IPS-NIHi7 (cell line): ENCODE measurements around the gene SYNE4.
"Not testable (repeated sequence)": the region's sequence is repeated elsewhere in the genome, so short reads cannot be mapped to it uniquely, and the experiment has no call there.

Experiments
- DNase-seq: peaks from one replicate; pipeline ENCODE4 v3.0.0; 2012; ENCODE audit warnings: mixed read lengths; ENCODE audit errors: extremely low spot score

Gene SYNE4

DNA sequence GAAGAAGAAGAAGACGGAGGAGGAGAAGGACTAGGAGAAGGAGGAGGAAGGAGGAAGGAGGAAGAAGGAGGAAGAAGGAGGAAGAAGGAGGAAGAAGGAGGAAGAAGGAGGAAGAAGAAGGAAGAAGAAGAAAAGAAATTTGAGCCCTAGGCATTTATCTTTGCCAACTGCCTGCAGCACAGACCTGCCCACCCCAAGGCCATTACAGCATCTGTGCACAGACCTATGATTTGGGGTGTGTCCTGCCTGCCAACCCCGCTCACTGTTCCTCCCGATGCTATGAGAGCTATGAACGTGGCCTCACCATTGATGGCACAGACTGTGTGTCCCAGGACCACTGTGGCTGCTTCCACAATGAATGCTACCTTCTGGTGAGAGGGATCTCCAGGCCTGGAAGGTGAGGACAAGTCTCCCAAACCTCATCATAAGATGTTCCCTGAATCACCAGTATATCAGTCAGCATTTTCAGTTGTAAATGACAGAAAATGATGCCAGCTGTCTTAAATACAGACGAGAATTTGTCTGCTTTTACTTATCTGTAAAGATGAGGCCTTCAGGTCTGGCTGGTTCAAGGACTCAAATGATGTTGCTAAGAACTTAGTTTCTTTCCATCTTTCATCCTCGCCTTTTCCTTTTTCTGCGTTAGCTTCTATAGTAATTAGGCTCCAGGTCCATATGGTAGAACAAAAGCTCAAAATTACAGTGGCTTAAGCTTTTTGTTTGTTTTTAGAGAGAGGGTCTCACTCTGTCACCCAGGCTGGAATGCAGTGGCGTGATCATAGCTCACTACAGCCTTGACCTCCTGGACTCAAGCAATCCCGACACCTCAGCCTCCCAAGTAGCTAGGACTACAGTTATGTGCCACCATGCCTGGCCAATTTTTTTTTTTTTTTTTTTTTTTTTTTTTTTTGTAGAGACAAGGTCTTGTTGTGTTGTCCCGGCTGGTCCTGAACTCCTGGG is 17.6 kb downstream of the SYNE4 start:
- no peak for DNase-seq

DNA sequence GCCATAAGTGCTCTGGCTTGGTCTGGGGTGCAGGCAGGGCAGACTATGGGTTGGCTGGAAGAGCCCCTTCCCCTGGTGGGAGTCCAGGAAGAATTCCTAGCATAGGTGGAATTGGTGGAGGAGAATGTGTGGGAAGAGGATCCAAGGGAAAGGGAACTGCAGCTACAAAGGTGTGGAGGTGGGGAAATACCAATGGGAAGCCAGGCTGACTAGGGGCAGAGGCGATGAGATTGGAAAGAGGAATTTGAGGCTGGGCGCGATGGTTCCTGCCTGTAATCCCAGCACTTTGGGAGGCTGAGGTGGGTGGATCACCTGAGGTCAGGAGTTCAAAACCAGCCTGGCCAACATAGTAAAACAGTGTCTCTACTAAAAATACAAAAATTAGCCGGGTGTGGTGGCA is 18.5 kb downstream of the SYNE4 start:
- no peak for DNase-seq

DNA sequence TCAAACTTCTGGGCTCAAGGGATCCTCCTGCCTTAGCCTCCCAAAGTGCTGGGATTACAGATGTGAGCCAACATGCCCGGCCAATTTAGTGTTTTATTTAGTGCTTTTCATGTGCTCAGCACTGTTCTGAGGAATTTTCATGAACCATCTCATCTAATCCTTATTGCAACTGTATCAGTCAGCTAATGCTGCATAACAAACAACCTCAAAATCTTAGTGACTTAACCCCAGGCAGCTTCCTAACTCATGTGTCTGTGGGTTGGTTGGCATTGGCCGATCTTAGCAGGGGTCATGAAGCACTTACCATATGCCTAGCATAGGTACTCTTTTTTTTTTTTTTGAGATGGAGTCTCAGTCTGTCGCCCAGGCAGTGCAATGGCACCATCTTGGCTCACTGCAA is 19.8 kb downstream of the SYNE4 start:
- no peak for DNase-seq

DNA sequence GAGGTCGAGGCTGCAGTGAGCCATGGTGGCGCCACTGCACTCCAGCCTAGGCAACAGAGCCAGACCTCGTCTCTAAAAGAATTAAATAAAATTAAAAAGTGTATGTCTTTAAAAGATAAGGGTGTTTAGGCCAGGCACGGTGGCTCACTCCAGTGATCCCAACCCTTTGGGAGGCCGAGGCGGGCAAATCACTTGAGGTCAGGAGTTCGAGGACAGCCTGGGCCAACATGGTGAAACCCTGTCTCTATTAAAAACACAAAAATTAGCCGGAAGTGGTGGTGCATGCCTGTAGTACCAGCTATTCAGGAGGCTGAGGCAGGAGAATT is 21.1 kb downstream of the SYNE4 start:
- no peak for DNase-seq

DNA sequence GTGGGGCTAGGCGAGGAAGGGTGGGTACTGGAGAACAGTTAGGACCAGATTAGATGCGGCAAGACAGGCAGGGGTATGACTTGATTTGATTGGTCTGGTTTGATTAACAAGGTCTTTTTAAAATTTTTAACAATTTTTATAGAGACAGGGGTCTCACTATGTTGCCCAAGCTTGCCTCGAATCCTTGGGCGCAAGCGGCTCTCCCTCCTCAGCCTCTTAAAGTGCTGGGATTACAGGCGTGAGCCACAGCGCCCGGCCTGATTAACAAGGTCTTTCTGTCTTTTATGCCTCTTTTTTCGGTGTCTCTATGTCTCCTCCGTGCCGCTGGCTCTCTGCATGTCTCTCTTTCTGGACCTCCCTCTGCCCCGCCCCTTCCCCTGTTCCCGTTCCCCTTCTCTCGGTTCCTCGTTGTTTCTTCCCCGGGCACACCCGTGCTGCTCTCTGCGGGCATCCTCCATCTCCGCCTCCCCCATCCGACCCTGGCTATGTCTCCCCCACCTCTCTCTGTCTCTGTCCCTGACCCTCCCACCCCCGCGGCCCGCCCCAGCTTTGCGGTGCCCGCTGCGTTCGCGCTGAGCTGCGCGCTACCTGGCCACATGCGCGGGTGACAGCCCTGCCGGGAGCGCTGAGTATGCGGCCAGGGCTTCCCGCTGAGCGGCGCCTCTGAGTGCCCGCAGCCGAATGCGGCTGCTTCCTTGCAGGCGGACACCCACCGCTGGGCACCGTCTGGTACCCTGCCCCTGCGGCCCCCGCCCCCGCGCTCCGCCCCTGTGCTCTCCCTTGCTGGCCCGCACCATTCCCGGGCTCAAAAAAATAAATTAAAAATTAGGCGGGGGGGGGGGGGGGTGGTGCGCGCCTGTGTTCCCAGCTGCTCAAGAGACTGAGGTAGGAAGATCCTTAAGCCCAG is 21.7 kb downstream of the SYNE4 start:
- peak; percentile 75 for DNase-seq

DNA sequence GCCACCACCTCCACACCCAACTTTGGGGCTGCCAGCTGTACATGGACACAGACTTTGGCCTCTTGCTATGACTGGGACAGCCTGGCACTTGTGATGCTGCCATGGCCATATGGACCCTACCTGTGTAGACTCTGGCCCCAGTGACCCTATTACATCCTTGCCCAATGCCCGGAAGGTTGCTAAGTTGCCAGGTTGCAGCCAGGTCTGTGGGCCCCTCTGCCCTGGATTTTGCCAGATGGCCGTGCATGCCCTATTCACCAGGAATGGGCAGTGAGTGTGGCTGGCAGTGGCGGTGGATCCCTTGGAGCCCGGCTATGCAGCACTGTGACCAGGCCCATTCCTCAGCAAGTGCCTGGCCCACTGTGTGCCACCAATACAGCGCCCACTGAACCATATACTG is 22.5 kb downstream of the SYNE4 start:
- DNase-seq, result no peak

DNA sequence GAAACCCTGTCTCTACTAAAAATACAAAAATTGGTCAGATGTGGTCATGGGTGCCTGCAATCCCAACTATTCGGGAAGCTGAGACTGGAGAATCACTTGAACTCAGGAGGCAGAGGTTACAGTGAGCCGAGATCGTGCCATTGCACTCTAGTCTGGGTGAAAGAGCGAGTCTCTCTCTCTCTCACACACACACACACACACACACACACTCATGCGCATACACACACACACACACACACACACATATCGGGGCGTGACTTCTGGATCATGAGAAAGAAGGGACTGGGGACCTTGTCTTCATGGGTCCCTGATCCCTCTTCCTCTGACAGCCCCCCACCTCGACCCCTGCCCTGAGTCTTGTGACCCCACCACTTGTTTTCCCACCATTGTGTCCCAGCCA is 25.4 kb downstream of the SYNE4 start:
- DNase-seq, result no peak

DNA sequence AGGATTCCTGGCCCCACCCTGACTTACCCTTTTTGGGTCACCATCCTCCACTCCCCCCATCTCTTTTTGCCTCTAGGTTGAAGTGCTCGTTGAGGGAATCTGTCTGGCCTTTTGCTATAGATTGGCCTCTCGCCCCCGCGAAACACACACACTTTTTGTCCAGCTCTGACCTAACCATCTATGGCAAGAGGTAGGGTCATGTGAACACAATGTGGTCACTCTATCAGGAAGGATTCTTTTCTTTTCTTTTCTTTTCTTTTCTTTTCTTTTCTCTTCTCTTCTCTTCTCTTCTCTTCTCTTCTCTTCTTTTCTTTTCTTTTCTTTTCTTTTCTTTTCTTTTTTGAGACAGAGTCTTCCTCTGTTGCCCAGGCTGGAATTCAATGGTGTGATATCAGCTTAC is 27.6 kb downstream of the SYNE4 start:
- DNase-seq, result not testable (repeated sequence)

DNA sequence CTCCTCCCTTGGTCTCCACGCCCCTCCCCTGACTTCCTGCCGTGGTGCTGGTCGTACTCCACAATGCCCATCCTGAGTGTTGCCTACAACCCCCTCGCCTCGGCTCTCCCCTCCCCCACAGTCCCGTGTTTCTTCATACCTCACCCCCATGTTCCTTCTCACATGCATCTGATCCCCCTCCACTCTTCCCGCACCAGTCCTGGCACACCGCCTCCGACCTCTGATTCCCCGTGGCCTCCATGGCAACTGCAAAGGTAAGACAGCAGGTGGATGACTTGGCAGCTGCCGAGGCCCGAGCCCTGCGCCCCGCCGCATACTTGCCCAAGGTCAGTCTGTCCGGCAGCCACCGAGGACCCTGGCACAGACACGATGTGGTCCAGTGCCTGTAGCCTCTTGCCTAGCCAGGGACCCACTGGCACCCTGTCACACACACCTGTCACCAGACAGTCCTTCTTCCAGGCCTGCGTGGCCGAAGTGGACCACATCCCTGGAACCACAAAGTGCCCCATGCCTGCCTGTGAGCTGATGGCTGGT is 29.7 kb downstream of the SYNE4 start:
- no peak for DNase-seq

DNA sequence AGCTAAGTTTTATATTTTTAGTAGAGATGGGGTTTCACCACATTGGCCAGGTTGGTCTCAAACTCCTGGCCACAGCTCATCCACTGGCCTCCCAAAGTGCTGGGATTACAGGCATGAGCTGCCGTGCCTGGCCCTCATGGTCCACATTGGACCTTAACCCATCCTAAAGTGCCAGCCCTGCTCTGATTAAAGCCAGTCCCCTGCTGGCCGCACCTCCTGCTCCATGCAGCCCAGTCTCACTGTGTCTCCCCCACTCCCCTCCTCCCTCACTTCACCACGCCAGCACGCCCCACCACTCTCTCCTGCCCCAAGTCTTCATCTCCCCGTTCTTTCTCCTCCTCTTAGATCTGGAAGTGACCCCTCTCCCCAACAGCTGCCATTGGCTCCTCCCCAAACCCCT is 30.3 kb downstream of the SYNE4 start:
- no peak for DNase-seq

DNA sequence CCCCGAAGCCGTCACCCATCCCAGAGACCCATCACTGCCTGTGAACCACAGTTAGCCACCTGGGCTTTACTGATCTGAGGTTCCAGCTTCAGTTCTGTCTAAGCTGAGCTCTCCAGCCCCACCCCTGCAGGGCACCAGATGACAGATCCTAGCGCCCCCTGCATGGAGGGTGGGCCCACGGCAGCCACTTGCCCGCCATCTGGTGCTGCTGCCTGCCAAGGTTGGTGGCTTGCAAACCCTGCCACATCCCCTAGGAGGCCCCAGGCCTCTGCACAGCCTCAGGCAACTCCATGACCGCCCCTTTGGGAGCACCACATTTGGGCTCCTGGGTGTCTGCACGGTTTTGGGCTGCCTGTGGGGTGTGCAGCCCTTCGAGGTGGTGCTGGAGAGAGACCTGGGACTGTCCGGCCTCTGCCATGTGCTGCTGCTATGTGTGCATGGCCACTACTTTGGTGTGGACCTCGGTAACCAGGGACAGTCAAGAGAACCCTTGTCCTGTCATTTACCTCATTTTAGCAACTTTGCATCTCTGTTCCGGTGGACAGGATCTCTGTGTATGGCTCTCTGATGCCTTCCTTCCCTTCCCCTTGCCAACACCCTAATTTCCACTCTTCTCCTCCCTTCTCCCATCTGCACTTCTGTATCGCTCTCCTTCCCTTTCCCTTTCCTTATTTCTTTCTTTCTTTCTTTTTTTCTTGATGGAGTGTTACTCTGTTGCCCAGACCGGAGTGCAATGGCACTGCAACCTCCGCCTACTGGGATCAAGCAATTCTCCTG is 31.0 kb downstream of the SYNE4 start:
- DNase-seq, result peak; percentile 89

DNA sequence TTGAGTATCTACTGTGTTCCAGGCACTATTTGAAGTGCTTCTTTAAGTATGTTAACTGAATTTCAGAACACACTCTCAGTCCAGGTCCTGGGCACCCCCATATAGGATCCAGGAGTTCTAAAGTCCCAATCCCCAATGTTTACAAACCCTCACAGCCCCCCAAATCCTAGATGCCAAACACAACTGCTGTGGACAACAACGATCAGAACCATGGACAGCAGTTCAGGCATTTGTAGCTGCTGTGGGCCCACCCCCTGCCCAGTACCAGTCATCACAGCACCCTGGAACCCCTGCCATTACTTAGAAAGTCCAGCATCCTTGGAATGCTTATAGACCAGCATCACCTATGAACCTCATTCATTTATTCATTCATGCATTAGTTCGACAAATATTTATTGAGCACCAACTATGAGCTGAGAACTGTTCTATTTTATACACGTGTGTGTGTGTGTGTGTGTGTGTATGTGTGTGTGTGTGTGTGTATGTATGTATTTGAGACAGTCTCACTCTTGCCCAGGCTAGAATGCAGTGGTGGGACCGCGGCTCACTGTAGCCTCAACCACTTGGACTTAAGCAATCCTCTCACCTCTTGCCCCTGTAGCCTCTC is 32.9 kb downstream of the SYNE4 start:
- DNase-seq, result peak; percentile 82

DNA sequence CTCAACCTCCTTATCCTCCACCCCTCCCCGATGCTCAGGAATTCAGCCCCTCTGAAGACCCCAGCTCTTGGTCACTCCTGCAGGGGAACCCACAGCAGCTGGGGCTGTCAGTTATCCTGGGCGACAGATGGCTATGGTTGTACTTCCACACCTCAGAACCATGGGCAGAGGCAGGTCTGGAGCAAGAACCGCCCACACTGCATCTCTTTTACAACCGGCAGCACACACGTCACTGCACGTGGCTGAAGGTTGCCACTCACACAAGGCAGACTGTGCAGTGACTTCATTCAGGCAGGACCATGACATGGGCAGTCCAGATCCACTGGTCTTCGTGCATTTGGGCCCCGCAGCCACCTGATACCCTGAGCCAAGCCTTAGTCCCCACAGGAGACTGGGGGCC is 35.1 kb downstream of the SYNE4 start:
- DNase-seq, result no peak

DNA sequence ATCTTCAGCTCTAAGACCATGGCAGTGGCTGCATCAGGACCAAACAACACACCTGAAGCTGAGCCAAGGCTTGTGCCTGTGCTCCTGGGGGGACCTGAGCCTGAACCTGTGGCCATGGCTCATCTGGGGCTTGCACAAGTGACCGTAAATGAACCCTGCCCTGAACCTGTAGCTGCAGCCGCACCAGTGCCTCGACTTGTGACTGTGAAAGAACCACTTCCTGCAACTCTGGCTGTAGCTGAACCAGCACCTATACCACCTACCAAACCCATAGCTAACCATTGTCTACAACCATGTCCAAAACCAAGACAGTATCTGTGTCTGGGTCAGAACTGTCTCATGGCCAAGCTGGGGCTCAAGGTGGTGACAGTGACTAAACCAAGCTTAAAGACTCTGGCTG is 41.8 kb downstream of the SYNE4 start:
- DNase-seq, result no peak

DNA sequence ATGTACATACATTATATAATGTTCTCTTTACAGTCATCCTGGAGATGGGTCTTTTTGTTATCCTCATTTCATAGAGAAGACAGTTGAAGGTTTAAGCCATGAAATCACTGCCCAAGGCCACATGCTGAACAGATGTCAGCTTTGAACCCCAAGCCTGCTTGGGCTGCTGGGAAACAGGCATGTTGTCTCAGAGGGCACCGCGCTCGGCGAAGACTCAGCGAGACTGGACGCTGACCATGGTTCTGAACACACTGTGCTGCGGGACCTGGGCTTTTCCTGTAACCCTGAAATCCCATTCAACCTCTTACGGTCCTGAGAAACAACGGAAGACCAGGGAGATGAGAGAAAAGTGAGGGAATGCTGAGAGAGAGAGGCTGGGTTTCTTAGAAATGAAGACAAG is 45.1 kb downstream of the SYNE4 start:
- DNase-seq, result peak; percentile 84

DNA sequence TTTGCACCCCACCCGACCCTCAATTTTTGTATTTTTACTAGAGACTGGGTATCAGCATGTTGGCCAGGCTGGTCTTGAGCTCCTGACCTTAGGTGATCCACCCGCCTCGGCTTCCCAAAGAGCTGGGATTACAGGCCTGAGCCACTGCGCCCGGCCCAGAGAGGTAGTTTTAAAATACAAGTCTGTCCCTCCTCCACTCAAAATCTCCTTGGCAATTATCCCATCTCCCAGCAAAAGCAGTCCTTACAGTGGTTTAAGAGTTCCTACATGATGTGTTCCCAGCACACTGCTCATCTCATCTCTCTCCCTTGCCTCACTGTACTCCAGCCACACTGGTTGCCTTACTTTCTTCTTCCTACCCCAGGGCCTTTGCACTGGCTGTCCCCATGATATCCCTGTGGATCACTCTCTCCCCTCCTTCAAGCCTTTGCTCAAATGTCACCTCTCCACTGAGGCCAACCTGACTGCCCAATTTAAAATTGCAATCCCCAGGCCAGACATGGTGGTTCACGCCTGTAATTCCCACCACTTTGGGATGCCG is 48.1 kb downstream of the SYNE4 start:
- DNase-seq, result no peak

DNA sequence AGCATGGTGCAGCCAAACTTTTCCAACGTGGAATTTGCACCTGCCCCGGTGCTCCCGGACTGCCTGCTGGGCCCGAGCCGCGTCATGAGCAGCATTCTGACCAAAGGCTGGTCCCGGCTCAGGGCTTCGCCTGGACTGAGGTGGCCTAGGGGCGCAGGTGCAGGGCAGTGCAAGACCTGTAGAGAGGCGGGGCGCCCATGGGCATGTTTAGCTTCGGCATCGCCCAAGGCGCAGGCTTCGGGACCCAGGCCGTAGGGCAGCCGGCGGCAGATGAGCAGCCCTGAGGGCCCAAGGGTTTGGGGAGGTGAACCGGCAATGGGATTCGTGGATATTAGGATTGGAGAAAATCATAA is 48.7 kb downstream of the SYNE4 start:
- no peak for DNase-seq

DNA sequence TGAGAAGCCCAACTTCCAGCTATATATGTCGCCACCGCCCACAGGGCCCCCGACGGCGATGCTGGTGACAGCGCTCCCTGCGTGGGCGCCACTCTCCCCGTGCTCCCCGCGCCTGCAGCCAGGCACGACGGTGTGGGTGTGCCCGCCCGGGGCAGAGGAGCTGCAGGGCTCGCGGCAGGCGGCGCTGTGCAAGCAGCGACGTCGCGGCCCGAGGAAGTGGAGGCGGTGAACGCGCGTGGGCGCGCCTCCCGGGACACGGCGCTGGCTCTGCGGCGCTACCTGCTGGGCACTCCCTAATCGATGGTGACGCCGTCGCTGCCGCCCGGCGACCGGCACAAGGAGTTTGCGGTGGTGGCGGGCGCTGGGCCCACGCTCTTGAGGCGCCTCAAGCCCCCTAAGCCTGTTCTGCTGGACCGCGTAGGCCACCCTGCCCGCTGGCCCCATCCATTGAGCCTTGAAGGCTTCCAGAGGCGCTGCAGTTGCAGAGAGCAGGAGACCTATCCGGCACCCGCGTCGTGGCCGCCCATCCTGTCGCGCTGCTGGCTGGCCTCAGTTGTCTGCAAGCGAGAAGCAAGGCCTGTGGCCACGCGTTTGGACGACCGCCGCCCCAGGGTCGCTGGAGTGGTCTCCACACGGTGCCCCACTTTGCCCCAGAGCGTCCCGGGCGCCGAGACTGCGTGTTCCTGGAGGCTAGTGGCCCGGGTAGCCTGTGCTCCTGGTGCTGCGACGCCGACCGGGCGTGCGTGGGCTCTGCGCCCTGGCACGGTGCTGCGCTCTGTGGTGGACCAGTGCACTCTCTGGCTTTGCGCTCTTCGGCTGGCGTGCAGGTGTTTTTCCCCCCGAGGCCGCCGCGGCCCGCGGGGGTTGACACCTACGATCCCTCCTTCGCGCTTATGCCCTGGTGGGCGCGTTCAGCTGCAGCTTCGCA is 49.3 kb downstream of the SYNE4 start:
- peak; percentile 36 for DNase-seq

DNA sequence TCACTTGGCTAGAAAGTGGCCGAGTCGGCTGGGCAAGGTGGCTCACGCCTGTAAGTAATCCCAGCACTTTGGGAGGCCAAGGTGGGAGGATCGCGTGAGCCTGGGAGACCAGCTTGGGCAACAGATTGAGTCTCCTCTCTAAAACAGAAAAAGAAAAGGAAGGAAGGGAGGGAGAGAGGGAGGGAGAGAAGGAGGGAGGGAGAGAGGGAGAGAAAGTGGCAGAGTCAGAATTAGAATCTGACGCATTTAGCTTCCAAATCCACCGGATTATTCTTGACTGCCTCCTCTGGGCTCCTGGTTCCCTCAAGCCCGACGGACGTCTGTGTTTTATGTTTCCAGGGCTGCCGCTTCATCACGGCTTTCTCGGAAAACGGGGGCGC is 50.0 kb downstream of the SYNE4 start:
- DNase-seq, result no peak

DNA sequence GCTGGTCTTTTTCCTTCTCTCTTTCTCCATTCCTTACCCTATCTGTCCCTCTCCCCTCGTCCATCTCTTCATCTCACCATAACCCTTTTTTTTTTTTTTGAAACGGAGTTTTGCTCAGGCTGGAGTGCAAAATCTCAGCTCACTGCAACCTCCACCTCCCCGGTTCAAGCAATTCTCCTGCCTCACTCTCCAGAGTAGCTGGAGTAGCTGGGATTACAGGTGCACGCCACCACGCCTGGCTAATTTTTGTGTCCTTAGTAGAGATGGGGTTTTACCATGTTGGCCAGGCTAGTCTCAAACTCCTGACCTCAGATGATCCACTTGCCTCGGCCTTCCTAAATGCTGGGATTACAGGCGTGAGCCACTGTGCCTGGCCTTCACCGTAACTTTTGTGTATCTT is 51.2 kb downstream of the SYNE4 start:
- DNase-seq, result not testable (repeated sequence)
